Retinal pigment epithelial cell (primary cell): Measurements from ENCODE around the gene DAD1.

Source experiments
- DNase-seq: peaks from one replicate; pipeline ENCODE4 v3.0.0-alpha.2; 2010; ENCODE audit warnings: low read depth
- H3K4me3 ChIP-seq: 2 replicates; pipeline ENCODE4 v1.5.1; 2011; ENCODE audit warnings: mild to moderate bottlenecking, low read length, control low read depth, moderate library complexity
- CTCF ChIP-seq: conservative IDR thresholded peaks from 2 replicates; pipeline ENCODE4 v1.5.1; 2011; ENCODE audit warnings: low read depth, low read length, control low read depth, inconsistent platforms

Gene DAD1

GRCh38 chr14:22515929-22516328 is 73.1 kb downstream of the DAD1 start:
- no peak for TF ChIP-seq CTCF
- no peak overlapping the region for H3K4me3 ChIP-seq
- no peak for DNase-seq
